22Rv1 (cell line): ENCODE measurements around the gene SLC39A2.

ENCODE experiments used
- CTCF ChIP-seq: fragments of 450-650 bp; IDR thresholded peaks from 2 replicates; pipeline ENCODE4 v1.5.1; 2017; ENCODE audit warnings: mild to moderate bottlenecking
- ZFX ChIP-seq: fragments of 450-650 bp; IDR thresholded peaks from 2 replicates; pipeline ENCODE4 v1.6.1; 2017; ENCODE audit warnings: antibody characterized with exemption, borderline replicate concordance

DNA sequence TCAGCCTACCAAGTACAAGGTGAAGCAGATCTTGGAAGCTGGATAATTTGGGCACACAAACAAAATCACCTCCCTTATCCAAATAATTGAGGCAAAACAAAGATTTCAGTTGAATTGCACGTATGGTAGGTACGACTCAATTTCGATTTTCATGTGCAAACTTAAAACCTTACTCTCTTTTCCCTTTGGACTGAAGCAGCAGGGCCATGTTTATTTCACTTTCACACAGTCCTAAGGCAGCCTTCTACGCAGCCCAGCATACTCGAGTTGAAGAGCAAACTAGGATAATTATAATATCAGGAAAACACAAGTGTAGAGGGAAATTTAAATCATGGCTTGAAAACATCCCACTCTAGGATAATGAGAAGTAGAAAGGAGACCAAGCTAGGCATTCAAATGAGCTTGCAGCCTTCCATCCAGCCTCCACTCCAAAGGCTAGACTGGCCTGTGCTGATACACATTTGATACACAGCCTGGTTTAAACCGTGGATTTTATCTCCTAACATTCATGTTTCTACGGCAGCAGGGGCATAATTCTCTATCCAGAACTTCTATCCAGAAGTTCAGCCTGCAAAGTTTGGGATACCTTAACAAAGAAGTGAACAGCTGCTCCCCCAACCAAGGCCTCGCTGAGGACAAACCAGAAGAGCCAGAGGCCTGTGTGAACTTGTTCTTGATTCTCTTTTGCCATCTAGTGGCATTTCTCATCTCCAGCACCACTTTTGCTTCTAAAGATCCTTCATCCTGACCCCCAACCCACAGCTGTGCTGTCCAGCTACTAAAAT is 40.7 kb downstream of the SLC39A2 start:
- TF ChIP-seq CTCF, result peak; percentile 65
- TF ChIP-seq ZFX, result no peak
